GM19452 (cell line): ENCODE measurements around the gene MITF.

Experiments
- ATAC-seq: cut with Tn5 transposase; IDR thresholded peaks from one replicate; pipeline ENCODE4 v1.9.1; 2021; ENCODE audit not compliant: unreplicated experiment

The MITF gene

GRCh38 chr3:69867941-69868505 lies 128.8 kb downstream of the MITF start:
- no peak for ATAC-seq

GRCh38 chr3:69868841-69869420 lies 129.7 kb downstream of the MITF start:
- no peak for ATAC-seq

GRCh38 chr3:69869643-69870042 lies 130.4 kb downstream of the MITF start:
- no peak for ATAC-seq

GRCh38 chr3:69871251-69871650 lies 132.0 kb downstream of the MITF start:
- ATAC-seq, result no peak

- ATAC-seq, result no peak
Measured at GRCh38 chr3:69871868-69872267, 132.6 kb downstream of the MITF start.

GRCh38 chr3:69872783-69873378 lies 133.6 kb downstream of the MITF start:
- ATAC-seq, result no peak

GRCh38 chr3:69876073-69876472 lies 136.8 kb downstream of the MITF start:
- no peak for ATAC-seq

GRCh38 chr3:69878254-69878653 lies 139.0 kb downstream of the MITF start:
- no peak for ATAC-seq

- ATAC-seq, result no peak
Measured at GRCh38 chr3:69879051-69879450, 139.8 kb downstream of the MITF start.

GRCh38 chr3:69880069-69880640 lies 140.9 kb downstream of the MITF start:
- ATAC-seq, result no peak

- no peak for ATAC-seq
Measured at GRCh38 chr3:69881051-69881450, 141.8 kb downstream of the MITF start.

- ATAC-seq, result no peak
Measured at GRCh38 chr3:69881756-69882428, 142.6 kb downstream of the MITF start.

GRCh38 chr3:69882560-69882959 lies 143.3 kb downstream of the MITF start:
- ATAC-seq, result no peak

GRCh38 chr3:69888040-69888942 lies 149.0 kb downstream of the MITF start:
- ATAC-seq, result no peak

- no peak for ATAC-seq
Measured at GRCh38 chr3:69888943-69889315, 149.7 kb downstream of the MITF start.

- ATAC-seq, result no peak
Measured at GRCh38 chr3:69890084-69890483, 150.8 kb downstream of the MITF start.

- no peak for ATAC-seq
Measured at GRCh38 chr3:69890691-69891090, 151.4 kb downstream of the MITF start.

- ATAC-seq, result no peak
Measured at GRCh38 chr3:69892706-69893105, 153.4 kb downstream of the MITF start.

- no peak for ATAC-seq
Measured at GRCh38 chr3:69893274-69893673, 154.0 kb downstream of the MITF start.

- no peak for ATAC-seq
Measured at GRCh38 chr3:69896095-69896494, 156.8 kb downstream of the MITF start.

- ATAC-seq, result no peak
Measured at GRCh38 chr3:69900331-69900730, 161.1 kb downstream of the MITF start.
